ENCODE data around the gene ANKRD11. TPM values are rescaled to one million over a fixed set of nuclear protein-coding genes. Genes with fewer than 3 reads are reported as not detected.

The ANKRD11 gene
- total and polyA plus RNA-seq, 7 experiments from 2014 or later, result 8.7 to 254 (median 239) TPM

DNA sequence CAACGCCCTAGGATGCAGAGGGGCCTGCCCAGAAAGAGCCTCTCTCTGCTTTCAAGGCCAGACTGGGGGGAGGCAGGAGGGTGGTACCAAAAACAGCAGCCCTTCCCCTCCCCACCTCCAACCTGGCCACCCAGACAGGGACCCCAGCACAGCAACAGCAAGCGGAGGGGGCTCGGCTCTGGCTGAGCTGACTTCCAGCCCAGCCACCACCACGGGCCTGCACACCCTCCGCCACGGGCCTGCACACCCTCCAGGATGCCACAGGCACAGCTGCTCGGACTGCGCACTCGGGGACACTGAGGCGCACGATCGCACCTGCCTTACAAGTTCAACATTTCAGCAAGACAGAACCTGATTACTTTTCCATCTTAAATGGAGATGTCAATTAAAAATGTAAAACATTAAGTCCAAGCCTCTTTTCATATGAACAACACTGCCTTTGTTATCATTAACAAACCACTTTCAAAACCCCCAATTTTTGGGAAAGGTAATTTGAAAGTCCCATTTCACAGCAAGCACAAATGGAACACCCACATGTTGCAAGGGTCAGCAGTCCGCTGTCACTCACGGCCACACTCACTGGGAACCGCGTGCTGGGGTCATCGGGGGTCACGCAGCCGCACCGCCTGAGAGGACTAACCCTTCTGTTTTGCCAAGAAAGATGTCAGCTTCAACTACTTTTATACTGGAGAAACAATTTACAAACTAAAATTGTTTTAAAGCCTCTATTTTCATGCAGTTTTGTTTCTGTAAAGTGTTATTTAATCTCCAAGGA lies 76.4 kb downstream of the ANKRD11 start:
- Mint-ChIP-seq H3K9me3 (no peaks in the 10 kb centered on the region), H3K27ac (peak overlapping the region in 7 of 9 donors; percentile 23 to 80 (median 70)), H3K36me3 (peaks cover 0 to 9% (median 5%) of the 10 kb centered on the region in 5 donors), H3K4me3 (peak overlapping the region in 7 of 10 donors; percentile 12 to 40 (median 32)), H3K4me1 (peaks cover 58 to 90% (median 73%) of the 10 kb centered on the region in 7 donors), H3K27me3 (no peaks in the 10 kb centered on the region)
- POLR2A ChIA-PET, result interaction anchor here (0.7 to 0.8 kb wide), 2 partner anchors 71 to 100 kb away, joined by 3 read pairs; no protein-coding TSS in a partner anchor
- DNase-seq (no peak), ATAC-seq (no peak)
- Histone ChIP-seq H3K27ac (ENCODE audit: low read depth, low read length) (peak overlapping the region; percentile 17), H3K4me1 (ENCODE audit: control insufficient read depth in 2 of 2, insufficient read depth in 2 of 2, low read length in 2 of 2) (peaks cover 54 to 72% of the 10 kb centered on the region in 2 donors), H3K27me3 (ENCODE audit: control insufficient read depth in 2 of 2, insufficient read depth in 2 of 2, low read length in 2 of 2) (no peaks in the 10 kb centered on the region), H3K9me3 (ENCODE audit: control insufficient read depth in 2 of 3, low read length in 3 of 3) (no peaks in the 10 kb centered on the region), H3K36me3 (ENCODE audit: control insufficient read depth in 2 of 3, insufficient read depth in 3 of 3, low read length in 3 of 3) (peaks cover 0 to 24% (median 0%) of the 10 kb centered on the region in 3 experiments), H3K4me3 (ENCODE audit: low read length) (no peak overlapping the region)
- CTCF ChIA-PET, result interaction anchor here (0.5 kb wide), 1 partner anchor 262 kb away, joined by 3 read pairs; no protein-coding TSS in a partner anchor
- intact Hi-C loops (cut with micrococcal nuclease), result no loop called here

DNA sequence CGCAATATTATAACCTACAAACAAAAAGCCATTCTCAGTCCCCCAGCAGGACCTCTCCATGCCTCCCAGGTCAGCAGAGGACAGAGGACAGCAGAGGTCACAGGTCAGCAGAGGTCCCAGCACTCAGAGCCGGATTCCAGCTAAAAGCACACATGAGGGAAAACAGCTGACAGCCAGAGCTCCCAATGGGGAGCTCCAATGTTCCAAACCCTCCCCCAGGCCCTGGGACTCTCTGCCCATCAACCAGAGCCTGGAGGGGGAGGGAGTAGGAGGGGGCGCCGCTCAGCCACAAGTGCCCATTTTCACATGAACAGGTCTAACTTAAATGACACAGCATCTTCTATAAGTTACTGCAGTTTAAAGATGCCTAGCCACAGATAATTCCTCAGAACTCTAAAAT lies 77.5 kb downstream of the ANKRD11 start:
- Mint-ChIP-seq H3K36me3 (peaks cover 0 to 7% (median 3%) of the 10 kb centered on the region in 5 donors), H3K27me3 (no peaks in the 10 kb centered on the region), H3K4me3 (peak overlapping the region in 5 of 10 donors; percentile 57 to 70 (median 59)), H3K4me1 (peaks cover 66 to 91% (median 77%) of the 10 kb centered on the region in 7 donors), H3K9me3 (no peaks in the 10 kb centered on the region), H3K27ac (peak overlapping the region in 8 of 9 donors; percentile 38 to 92 (median 80))
- Histone ChIP-seq H3K27me3 (ENCODE audit: control insufficient read depth in 2 of 2, insufficient read depth in 2 of 2, low read length in 2 of 2) (no peaks in the 10 kb centered on the region), H3K4me3 (ENCODE audit: low read length) (no peak overlapping the region), H3K36me3 (ENCODE audit: control insufficient read depth in 2 of 3, insufficient read depth in 3 of 3, low read length in 3 of 3) (peaks cover 0 to 17% (median 0%) of the 10 kb centered on the region in 3 experiments), H3K4me1 (ENCODE audit: control insufficient read depth in 2 of 2, insufficient read depth in 2 of 2, low read length in 2 of 2) (peaks cover 66 to 77% of the 10 kb centered on the region in 2 donors), H3K9me3 (ENCODE audit: control insufficient read depth in 2 of 3, low read length in 3 of 3) (no peaks in the 10 kb centered on the region), H3K27ac (ENCODE audit: low read depth, low read length) (peak overlapping the region; percentile 72)
- ChIA-PET POLR2A (interaction anchor here (0.7 kb wide), 1 partner anchor 76 kb away, joined by 3 read pairs; no protein-coding TSS in a partner anchor), CTCF (interaction anchor here (0.6 to 1.1 kb wide), 3 partner anchors 71 to 142 kb away, joined by 3 to 4 read pairs (median 3); no protein-coding TSS in a partner anchor)
- intact Hi-C loops (cut with micrococcal nuclease), result no loop called here
- DNase-seq (no peak), ATAC-seq (no peak)

DNA sequence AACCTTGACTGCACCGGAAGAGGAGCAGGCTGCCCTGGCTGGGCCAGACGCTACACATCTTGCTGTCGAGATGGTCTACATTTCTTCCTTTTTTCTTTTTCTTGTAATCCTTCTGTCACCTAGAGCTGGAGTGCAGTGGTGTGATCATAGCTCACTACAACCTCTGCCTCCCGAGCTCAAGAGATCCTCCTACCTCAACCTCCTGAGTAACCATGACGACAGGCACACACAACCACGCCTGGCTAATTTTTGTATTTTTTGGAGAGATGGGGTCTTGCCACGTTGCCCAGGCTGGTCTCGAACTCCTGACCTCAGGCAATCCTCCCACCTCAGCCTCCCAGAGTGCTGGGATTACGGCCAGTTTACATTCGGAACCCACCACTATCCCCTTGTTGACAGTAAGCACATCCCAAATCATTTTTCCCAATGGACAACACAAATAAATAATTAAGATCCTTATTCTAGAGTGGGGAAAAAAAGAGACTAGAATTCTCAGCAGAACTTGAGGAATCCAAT lies 79.0 kb downstream of the ANKRD11 start:
- H3K36me3 Mint-ChIP-seq, result no peaks in the 10 kb centered on the region
- no peak for DNase-seq
- peaks cover 70 to 92% (median 79%) of the 10 kb centered on the region in 7 donors for H3K4me1 Mint-ChIP-seq
- no peaks in the 10 kb centered on the region for H3K27me3 Mint-ChIP-seq
- Histone ChIP-seq H3K27me3 (ENCODE audit: control insufficient read depth in 2 of 2, insufficient read depth in 2 of 2, low read length in 2 of 2) (no peaks in the 10 kb centered on the region), H3K36me3 (ENCODE audit: control insufficient read depth in 2 of 3, insufficient read depth in 3 of 3, low read length in 3 of 3) (peaks cover 0 to 3% (median 0%) of the 10 kb centered on the region in 3 experiments), H3K4me3 (ENCODE audit: low read length) (no peak overlapping the region), H3K4me1 (ENCODE audit: control insufficient read depth in 2 of 2, insufficient read depth in 2 of 2, low read length in 2 of 2) (peaks cover 72 to 82% of the 10 kb centered on the region in 2 donors), H3K27ac (ENCODE audit: low read depth, low read length) (peak overlapping the region; percentile 72), H3K9me3 (ENCODE audit: control insufficient read depth in 2 of 3, low read length in 3 of 3) (no peaks in the 10 kb centered on the region)
- intact Hi-C loops (cut with micrococcal nuclease), result no loop called here
- H3K4me3 Mint-ChIP-seq, result peak overlapping the region; percentile 6 to 86 (median 76)
- ChIA-PET POLR2A (interaction anchor here (1.0 to 4.0 kb wide), 4 partner anchors 11 to 96 kb away, joined by 3 to 17 read pairs (median 6); partner anchors contain the start of gene SPG7), CTCF (interaction anchor here (0.6 kb wide), 1 partner anchor 62 kb away, joined by 3 read pairs; no protein-coding TSS in a partner anchor)
- ATAC-seq, result no peak
- H3K27ac Mint-ChIP-seq, result peak overlapping the region; percentile 89 to 96 (median 93)
- H3K9me3 Mint-ChIP-seq, result no peaks in the 10 kb centered on the region

DNA sequence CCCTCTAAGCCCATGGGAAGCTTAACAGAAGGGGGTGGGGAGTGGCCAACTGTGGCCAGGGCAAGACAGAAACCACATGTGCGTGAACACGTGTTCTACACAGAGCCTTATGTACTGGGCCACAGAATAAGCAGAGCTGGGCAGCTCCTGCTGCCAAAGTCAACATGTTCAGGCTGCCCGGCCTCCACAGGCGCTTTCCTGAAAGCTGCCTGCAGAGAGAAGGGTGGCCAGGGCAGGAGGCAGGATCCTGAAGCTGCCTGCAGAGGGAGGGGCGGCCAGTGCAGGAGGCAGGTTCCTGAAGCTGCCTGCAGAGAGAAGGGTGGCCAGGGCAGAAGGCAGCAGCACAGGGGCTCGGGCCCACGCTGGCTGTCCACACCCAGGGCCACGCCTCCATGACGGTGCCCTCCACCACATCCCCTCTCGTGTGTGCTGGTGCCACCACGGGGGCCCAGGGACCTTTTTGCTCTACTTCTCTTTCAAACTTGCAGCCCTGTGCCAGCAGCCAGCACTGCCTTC lies 79.5 kb downstream of the ANKRD11 start:
- Mint-ChIP-seq H3K27ac (peak overlapping the region; percentile 89 to 96 (median 93)), H3K27me3 (no peaks in the 10 kb centered on the region), H3K9me3 (no peaks in the 10 kb centered on the region), H3K4me3 (peak overlapping the region; percentile 6 to 86 (median 76)), H3K4me1 (peaks cover 71 to 92% (median 78%) of the 10 kb centered on the region in 7 donors), H3K36me3 (no peaks in the 10 kb centered on the region)
- H3K36me3 ChIP-seq (ENCODE audit: control insufficient read depth in 2 of 3, insufficient read depth in 3 of 3, low read length in 3 of 3), result peaks cover 0 to 3% (median 0%) of the 10 kb centered on the region in 3 experiments
- peaks cover 70 to 84% of the 10 kb centered on the region in 2 donors for H3K4me1 ChIP-seq (ENCODE audit: control insufficient read depth in 2 of 2, insufficient read depth in 2 of 2, low read length in 2 of 2)
- intact Hi-C loops (cut with micrococcal nuclease), result no loop called here
- DNase-seq (peak in 3 of 9 donors; percentile 17 to 34 (median 26)), ATAC-seq (peak; percentile 28)
- no peak overlapping the region for H3K4me3 ChIP-seq (ENCODE audit: low read length)
- POLR2A ChIA-PET, result interaction anchor here (1.0 to 4.0 kb wide), 4 partner anchors 11 to 97 kb away, joined by 3 to 17 read pairs (median 6); partner anchors contain the start of gene SPG7
- CTCF ChIA-PET, result interaction anchor here (0.6 kb wide), 1 partner anchor 61 kb away, joined by 3 read pairs; no protein-coding TSS in a partner anchor
- H3K9me3 ChIP-seq (ENCODE audit: control insufficient read depth in 2 of 3, low read length in 3 of 3), result no peaks in the 10 kb centered on the region
- H3K27me3 ChIP-seq (ENCODE audit: control insufficient read depth in 2 of 2, insufficient read depth in 2 of 2, low read length in 2 of 2), result no peaks in the 10 kb centered on the region
- peak overlapping the region; percentile 72 for H3K27ac ChIP-seq (ENCODE audit: low read depth, low read length)

DNA sequence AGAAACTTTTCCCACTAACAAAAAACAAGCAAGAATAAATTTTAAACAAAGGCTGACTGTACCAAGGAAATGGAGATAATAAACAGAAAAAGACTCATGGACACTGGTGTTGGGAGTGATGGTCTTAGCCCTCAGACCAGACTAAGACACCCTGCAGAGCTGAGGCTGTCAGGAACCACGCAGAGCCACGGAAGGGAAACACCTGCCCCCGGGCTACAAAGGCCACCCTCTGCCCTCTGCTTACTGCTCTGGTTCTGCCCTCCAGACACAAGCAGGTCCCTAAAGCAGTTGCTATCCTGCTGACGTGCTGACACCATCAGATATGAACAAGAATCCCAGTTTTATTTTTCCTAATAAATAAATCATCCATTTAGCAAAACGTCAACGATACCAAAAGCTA lies 80.0 kb downstream of the ANKRD11 start:
- Histone ChIP-seq H3K27ac (ENCODE audit: low read depth, low read length) (peak overlapping the region; percentile 72), H3K4me3 (ENCODE audit: low read length) (no peak overlapping the region), H3K36me3 (ENCODE audit: control insufficient read depth in 2 of 3, insufficient read depth in 3 of 3, low read length in 3 of 3) (peaks cover 0 to 3% (median 0%) of the 10 kb centered on the region in 3 experiments), H3K9me3 (ENCODE audit: control insufficient read depth in 2 of 3, low read length in 3 of 3) (no peaks in the 10 kb centered on the region), H3K4me1 (ENCODE audit: control insufficient read depth in 2 of 2, insufficient read depth in 2 of 2, low read length in 2 of 2) (peaks cover 75 to 88% of the 10 kb centered on the region in 2 donors), H3K27me3 (ENCODE audit: control insufficient read depth in 2 of 2, insufficient read depth in 2 of 2, low read length in 2 of 2) (no peaks in the 10 kb centered on the region)
- ATAC-seq (no peak), DNase-seq (no peak)
- POLR2A ChIA-PET, result interaction anchor here (0.7 to 4.0 kb wide), 8 partner anchors 12 to 124 kb away, joined by 3 to 17 read pairs (median 4); partner anchors contain the start of gene SPG7
- Mint-ChIP-seq H3K9me3 (no peaks in the 10 kb centered on the region), H3K36me3 (no peaks in the 10 kb centered on the region), H3K4me1 (peaks cover 74 to 94% (median 81%) of the 10 kb centered on the region in 7 donors), H3K27ac (peak overlapping the region; percentile 62 to 96 (median 91)), H3K4me3 (peak overlapping the region; percentile 16 to 83 (median 66)), H3K27me3 (no peaks in the 10 kb centered on the region)
- CTCF ChIA-PET, result interaction anchor here (1.1 kb wide), 1 partner anchor 35 kb away, joined by 3 read pairs; no protein-coding TSS in a partner anchor
- intact Hi-C loops (cut with micrococcal nuclease), result no loop called here

All from naive thymus-derived CD4-positive, alpha-beta T cell (primary cell).